Upper lobe of right lung (tissue), 1 donor: Measurements from ENCODE around the gene PADI2. TPM values are rescaled to one million over a fixed set of nuclear protein-coding genes. Genes with fewer than 3 reads are reported as not detected.

ENCODE experiments used
- ATAC-seq: fragments of 200-7000 bp; cut with Tn5 transposase; one replicate; pipeline ENCODE4 v1.9.1; 2020; ENCODE audit warnings: mild to moderate bottlenecking, moderate library complexity
- DNase-seq: peaks from one replicate; pipeline ENCODE4 v3.0.0-alpha.2; 2020
- H3K27ac ChIP-seq: fragments of 200-600 bp; one replicate; pipeline ENCODE4 v1.8.0; 2022
- H3K27me3 ChIP-seq: fragments of 200-600 bp; one replicate; pipeline ENCODE4 v1.8.0; 2022; ENCODE audit warnings: mild to moderate bottlenecking
- H3K36me3 ChIP-seq: fragments of 200-600 bp; one replicate; pipeline ENCODE4 v1.8.0; 2022
- H3K4me1 ChIP-seq: fragments of 200-600 bp; one replicate; pipeline ENCODE4 v1.8.0; 2022
- H3K4me3 ChIP-seq: fragments of 200-600 bp; one replicate; pipeline ENCODE4 v1.8.0; 2022; ENCODE audit warnings: mild to moderate bottlenecking
- H3K9me3 ChIP-seq: fragments of 200-600 bp; one replicate; pipeline ENCODE4 v1.8.0; 2022
- intact Hi-C: fragments of 100-400 bp; cut with DNase I; formaldehyde crosslinking; loops from one replicate; pipeline ENCODE4 v1.11.0; 2022
- total RNA-seq: library from RNA; stranded (reverse); fragmentation: NEBNext Ultra II Directional; extraction: Animal tissue kit (Norgen Biotek cat#: 25700); gene quantifications from one replicate; pipeline ENCODE4 v1.2.1, GENCODE V29; 2021
- TF ChIP-seq, protein P1 (sequence below): fragments of 200-600 bp; IDR thresholded peaks from one replicate; pipeline ENCODE4 v1.8.0; 2022; ENCODE audit warnings: antibody characterized with exemption
- donor health status: DM: no; HTN: yes; CAD: no; lungs with severe emphysema.

The PADI2 gene
- total RNA-seq, 1 donor from 2014 or later = 20.0 TPM

DNA sequence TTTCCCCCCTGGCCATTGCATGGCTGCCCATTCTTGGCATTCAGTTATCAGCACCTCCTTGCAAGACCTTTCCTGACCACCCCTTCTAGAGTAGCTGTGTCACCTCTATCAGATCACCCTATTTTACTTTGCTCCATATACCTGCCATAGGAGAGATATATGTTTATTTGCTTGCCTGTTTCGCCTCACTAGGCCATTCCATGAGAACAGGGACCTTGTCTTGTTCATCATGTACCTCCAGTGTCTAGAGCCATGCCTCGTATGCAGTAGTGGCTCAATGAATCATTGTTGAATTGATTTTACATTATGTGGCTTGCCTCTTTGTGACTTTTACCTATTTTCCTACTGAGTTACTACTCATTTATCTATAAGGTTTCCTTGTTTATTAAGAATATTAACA, 26.4 kb upstream of the PADI2 start:
- intact Hi-C loops = no loop called here
- Histone ChIP-seq H3K9me3 (no peaks in the 10 kb centered on the region), H3K27ac (no peak overlapping the region), H3K36me3 (no peaks in the 10 kb centered on the region), H3K4me1 (no peaks in the 10 kb centered on the region), H3K27me3 (peaks cover 18% of the 10 kb centered on the region), H3K4me3 (no peak overlapping the region)
- ATAC-seq = no peak
- TF ChIP-seq, protein P1, sequence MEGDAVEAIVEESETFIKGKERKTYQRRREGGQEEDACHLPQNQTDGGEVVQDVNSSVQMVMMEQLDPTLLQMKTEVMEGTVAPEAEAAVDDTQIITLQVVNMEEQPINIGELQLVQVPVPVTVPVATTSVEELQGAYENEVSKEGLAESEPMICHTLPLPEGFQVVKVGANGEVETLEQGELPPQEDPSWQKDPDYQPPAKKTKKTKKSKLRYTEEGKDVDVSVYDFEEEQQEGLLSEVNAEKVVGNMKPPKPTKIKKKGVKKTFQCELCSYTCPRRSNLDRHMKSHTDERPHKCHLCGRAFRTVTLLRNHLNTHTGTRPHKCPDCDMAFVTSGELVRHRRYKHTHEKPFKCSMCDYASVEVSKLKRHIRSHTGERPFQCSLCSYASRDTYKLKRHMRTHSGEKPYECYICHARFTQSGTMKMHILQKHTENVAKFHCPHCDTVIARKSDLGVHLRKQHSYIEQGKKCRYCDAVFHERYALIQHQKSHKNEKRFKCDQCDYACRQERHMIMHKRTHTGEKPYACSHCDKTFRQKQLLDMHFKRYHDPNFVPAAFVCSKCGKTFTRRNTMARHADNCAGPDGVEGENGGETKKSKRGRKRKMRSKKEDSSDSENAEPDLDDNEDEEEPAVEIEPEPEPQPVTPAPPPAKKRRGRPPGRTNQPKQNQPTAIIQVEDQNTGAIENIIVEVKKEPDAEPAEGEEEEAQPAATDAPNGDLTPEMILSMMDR = no peak
- no peak for DNase-seq

DNA sequence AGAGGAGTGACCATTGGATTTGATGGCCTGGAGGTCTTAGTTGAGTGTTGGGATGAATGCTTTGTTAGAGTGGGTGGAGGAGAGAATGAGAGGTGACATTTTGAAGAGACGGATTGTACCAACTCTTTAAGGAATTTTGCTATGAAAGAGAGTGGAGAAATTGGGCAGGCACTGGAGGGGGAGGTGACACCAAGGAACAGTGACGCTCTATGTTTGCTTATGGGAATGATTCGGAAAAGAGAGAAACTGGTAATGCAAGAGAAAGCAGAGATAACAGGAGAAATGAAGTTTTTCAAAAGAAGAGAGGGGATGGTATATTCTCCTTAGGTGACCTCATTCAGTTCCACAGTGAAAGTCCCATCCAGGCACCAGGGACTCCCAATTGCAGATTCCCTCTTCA, 24.5 kb upstream of the PADI2 start:
- H3K27ac ChIP-seq = no peak overlapping the region
- no peaks in the 10 kb centered on the region for H3K9me3 ChIP-seq
- DNase-seq (no peak), ATAC-seq (no peak)
- H3K36me3 ChIP-seq = no peaks in the 10 kb centered on the region
- H3K4me1 ChIP-seq = no peaks in the 10 kb centered on the region
- H3K4me3 ChIP-seq = no peak overlapping the region
- peaks cover 2% of the 10 kb centered on the region for H3K27me3 ChIP-seq
- intact Hi-C loops = no loop called here
- TF ChIP-seq, protein P1 = no peak

DNA sequence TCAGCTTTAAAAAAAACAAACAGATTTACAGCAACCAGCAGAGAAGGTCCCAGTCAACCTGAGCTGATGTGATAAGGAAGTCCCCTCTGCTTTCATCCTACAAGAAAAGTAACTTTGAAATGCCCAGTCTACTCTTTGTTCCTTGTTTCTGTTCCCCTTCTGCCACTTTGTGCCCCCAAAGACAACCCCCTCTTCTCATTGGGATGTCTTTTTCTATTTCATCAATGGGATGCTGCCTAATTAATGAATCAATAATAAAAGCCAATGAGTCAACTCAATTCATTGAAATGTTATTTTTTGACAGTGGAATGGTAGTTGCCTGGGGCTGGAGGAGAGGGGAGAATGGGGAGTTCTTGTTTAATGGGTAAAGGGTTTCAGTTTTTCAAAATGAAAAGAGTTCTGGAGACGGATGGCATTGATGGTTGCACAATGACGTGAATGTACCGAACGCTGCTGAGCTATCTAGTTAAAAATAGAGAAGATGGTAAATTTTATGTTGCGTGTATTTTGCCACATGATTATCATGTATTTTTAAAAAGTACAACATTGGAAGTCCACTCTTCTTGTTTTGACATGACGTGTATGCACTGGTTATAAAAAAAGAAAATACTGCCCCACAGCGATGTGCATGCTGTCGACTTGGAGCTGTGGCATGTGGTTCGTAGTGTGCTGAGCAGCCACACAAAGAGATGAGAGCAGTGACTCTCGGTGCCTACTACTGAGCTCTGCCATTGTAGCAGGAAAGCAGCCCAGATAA, 22.4 kb upstream of the PADI2 start:
- ATAC-seq (peak; percentile 23), DNase-seq (no peak)
- Histone ChIP-seq H3K4me3 (no peak overlapping the region), H3K27me3 (no peaks in the 10 kb centered on the region), H3K36me3 (no peaks in the 10 kb centered on the region), H3K27ac (no peak overlapping the region), H3K4me1 (no peaks in the 10 kb centered on the region), H3K9me3 (no peaks in the 10 kb centered on the region)
- TF ChIP-seq, protein P1 = no peak
- intact Hi-C loops = no loop called here

DNA sequence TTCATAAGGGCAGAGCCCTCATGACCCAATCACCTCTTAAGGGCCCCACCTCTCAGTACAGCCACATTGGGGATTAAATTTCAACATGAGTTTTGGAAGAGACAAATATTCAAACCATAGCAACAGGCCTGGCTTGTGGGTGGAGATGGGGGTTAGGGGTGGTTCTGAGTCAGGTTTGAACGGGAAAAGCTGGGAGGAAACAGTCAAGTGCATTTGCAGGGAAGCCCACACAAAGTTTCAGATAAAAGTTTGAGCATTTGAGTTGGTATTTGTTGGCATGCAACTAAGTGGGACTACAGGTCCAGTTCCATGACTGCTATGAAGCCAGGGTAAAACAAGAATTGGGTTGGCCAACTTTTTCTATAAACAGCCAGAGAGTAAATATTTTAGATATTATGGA, 21.0 kb upstream of the PADI2 start:
- Histone ChIP-seq H3K36me3 (no peaks in the 10 kb centered on the region), H3K27me3 (no peaks in the 10 kb centered on the region), H3K9me3 (no peaks in the 10 kb centered on the region), H3K4me1 (no peaks in the 10 kb centered on the region), H3K27ac (no peak overlapping the region), H3K4me3 (no peak overlapping the region)
- no peak for ATAC-seq
- no peak for DNase-seq
- intact Hi-C loops = no loop called here
- TF ChIP-seq, protein P1 = no peak

DNA sequence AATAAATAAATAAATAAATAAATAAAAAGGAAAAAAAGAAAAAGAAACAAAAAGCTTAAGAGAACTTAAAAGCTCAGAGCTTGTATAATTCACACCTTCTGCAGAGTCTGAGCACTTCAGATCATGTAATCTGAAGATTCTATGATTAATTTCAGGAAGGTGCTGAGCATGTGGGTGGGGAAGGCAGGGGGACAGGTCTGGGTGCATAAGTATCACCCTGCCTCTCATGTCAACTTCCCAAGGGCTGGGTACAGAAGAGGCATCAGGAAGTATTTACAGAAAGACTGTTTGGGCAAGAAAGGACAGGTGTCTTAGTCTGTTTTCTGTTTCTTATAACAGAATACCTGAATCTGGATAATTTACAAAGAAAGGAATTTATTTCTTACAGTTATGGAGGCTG, 20.4 kb upstream of the PADI2 start:
- no peaks in the 10 kb centered on the region for H3K27me3 ChIP-seq
- H3K9me3 ChIP-seq = no peaks in the 10 kb centered on the region
- H3K4me1 ChIP-seq = no peaks in the 10 kb centered on the region
- no peak overlapping the region for H3K27ac ChIP-seq
- TF ChIP-seq, protein P1 = no peak
- ATAC-seq (no peak), DNase-seq (no peak)
- intact Hi-C loops = no loop called here
- no peak overlapping the region for H3K4me3 ChIP-seq
- H3K36me3 ChIP-seq = no peaks in the 10 kb centered on the region

DNA sequence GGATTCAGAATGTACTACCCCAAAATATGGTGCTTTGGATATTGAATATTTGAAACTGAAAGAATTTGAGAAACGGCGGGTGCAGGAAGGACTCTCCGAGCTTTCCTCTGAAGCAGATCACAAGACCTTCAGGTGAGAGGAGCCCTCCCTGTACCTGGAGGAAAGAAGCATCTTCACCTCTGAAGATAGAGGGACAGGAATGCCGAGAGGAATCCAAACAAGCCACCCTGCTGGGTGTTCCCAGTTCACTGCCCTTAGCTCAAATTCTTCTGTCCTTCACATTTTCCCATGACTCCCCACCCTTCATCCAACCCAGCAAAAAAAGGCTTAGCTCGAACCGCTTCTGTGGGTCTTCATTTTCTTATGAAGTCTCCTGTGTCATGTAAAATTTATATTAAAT, 18.2 kb upstream of the PADI2 start:
- no peak for DNase-seq
- Histone ChIP-seq H3K4me3 (no peak overlapping the region), H3K4me1 (no peaks in the 10 kb centered on the region), H3K36me3 (no peaks in the 10 kb centered on the region), H3K9me3 (no peaks in the 10 kb centered on the region), H3K27me3 (no peaks in the 10 kb centered on the region), H3K27ac (no peak overlapping the region)
- intact Hi-C loops = no loop called here
- TF ChIP-seq, protein P1 = no peak
- no peak for ATAC-seq
